Loucy (cell line): ENCODE results near the gene CLNK.

Source experiments
- H2AFZ ChIP-seq: fragments of 200-600 bp; sonication (generic); 2 replicates; pipeline ENCODE4 v1.6.0; 2016; ENCODE audit warnings: antibody characterized with exemption, mild to moderate bottlenecking, low read length, moderate library complexity
- H3F3A ChIP-seq: fragments of 200-600 bp; 2 replicates; pipeline ENCODE4 v1.6.0; 2016; ENCODE audit warnings: antibody characterized with exemption, low read depth, mild to moderate bottlenecking
- H3K27me3 ChIP-seq: fragments of 200-600 bp; sonication (generic); 2 replicates; pipeline ENCODE4 v1.6.1; 2014; ENCODE audit warnings: low read length, mild to moderate bottlenecking; ENCODE audit not compliant: insufficient read depth, poor library complexity, severe bottlenecking
- H3K36me3 ChIP-seq: fragments of 200-600 bp; sonication (generic); 2 replicates; pipeline ENCODE4 v1.6.1; 2016; ENCODE audit warnings: low read length; ENCODE audit not compliant: insufficient read depth
- H3K4me1 ChIP-seq: fragments of 200-600 bp; sonication (generic); 2 replicates; pipeline ENCODE4 v1.5.1; 2014; ENCODE audit warnings: low read length, mild to moderate bottlenecking; ENCODE audit not compliant: insufficient read depth, poor library complexity, severe bottlenecking
- H3K4me2 ChIP-seq: fragments of 200-600 bp; sonication (generic); 2 replicates; pipeline ENCODE4 v1.6.0; 2014; ENCODE audit warnings: antibody characterized with exemption, low read length, low read depth, mild to moderate bottlenecking; ENCODE audit not compliant: poor library complexity, severe bottlenecking
- H3K4me3 ChIP-seq: fragments of 200-600 bp; sonication (generic); 2 replicates; pipeline ENCODE4 v1.5.1; 2014; ENCODE audit warnings: low read length, mild to moderate bottlenecking, mixed read lengths; ENCODE audit not compliant: poor library complexity, severe bottlenecking
- H3K79me2 ChIP-seq: fragments of 200-600 bp; sonication (generic); 2 replicates; pipeline ENCODE4 v1.6.1; 2014; ENCODE audit warnings: low read length; ENCODE audit not compliant: insufficient read depth
- H3K9ac ChIP-seq: fragments of 200-600 bp; sonication (generic); 2 replicates; pipeline ENCODE4 v1.6.0; 2014; ENCODE audit warnings: mild to moderate bottlenecking, low read depth, low read length, moderate library complexity; ENCODE audit not compliant: poor library complexity, severe bottlenecking
- H3K9me2 ChIP-seq: fragments of 200-600 bp; sonication (generic); replicated peaks from 2 replicates; pipeline ENCODE4 v1.6.1; 2016; ENCODE audit warnings: low read depth, low read length, mixed read lengths
- H3K9me3 ChIP-seq: fragments of 200-600 bp; sonication (generic); 2 replicates; pipeline ENCODE4 v1.6.1; 2014; ENCODE audit warnings: mild to moderate bottlenecking, antibody characterized with exemption, low read length, low read depth; ENCODE audit not compliant: insufficient read depth
- H4K20me1 ChIP-seq: fragments of 200-600 bp; sonication (generic); 2 replicates; pipeline ENCODE4 v1.6.0; 2014; ENCODE audit warnings: antibody characterized with exemption, low read length, mild to moderate bottlenecking; ENCODE audit not compliant: insufficient read depth, poor library complexity, severe bottlenecking
- CTCF ChIP-seq: fragments of 200-600 bp; sonication (generic); conservative IDR thresholded peaks from 2 replicates; pipeline ENCODE4 v1.5.1; 2014; ENCODE audit warnings: mild to moderate bottlenecking, antibody characterized with exemption, low read length
- EZH2phosphoT487 ChIP-seq: fragments of 200-600 bp; IDR thresholded peaks from 2 replicates; pipeline ENCODE4 v1.6.1; 2018; ENCODE audit warnings: antibody characterized with exemption, mild to moderate bottlenecking, moderate library complexity, borderline replicate concordance

Gene CLNK

GRCh38 chr4:10470505-10470904, 214.1 kb downstream of the CLNK start:
- no peaks in the 10 kb centered on the region for H3F3A ChIP-seq
- no peak overlapping the region for H3K4me3 ChIP-seq
- no peaks in the 10 kb centered on the region for H3K9me3 ChIP-seq
- H3K27me3 ChIP-seq = no peaks in the 10 kb centered on the region
- no peak overlapping the region for H3K4me2 ChIP-seq
- no peaks in the 10 kb centered on the region for H3K79me2 ChIP-seq
- TF ChIP-seq EZH2phosphoT487 (no peak), CTCF (no peak)
- H3K4me1 ChIP-seq = peaks cover 8% of the 10 kb centered on the region
- H3K36me3 ChIP-seq = no peaks in the 10 kb centered on the region
- H2AFZ ChIP-seq = no peak overlapping the region
- no peaks in the 10 kb centered on the region for H4K20me1 ChIP-seq
- no peaks in the 10 kb centered on the region for H3K9me2 ChIP-seq
- no peak overlapping the region for H3K9ac ChIP-seq

- TF ChIP-seq CTCF = no peak
- no peak for TF ChIP-seq EZH2phosphoT487
- Histone ChIP-seq H3F3A (no peaks in the 10 kb centered on the region), H2AFZ (no peak overlapping the region), H3K4me2 (no peak overlapping the region), H3K36me3 (no peaks in the 10 kb centered on the region), H3K9me3 (no peaks in the 10 kb centered on the region), H3K27me3 (no peaks in the 10 kb centered on the region), H3K9me2 (no peaks in the 10 kb centered on the region), H3K4me1 (no peaks in the 10 kb centered on the region), H3K79me2 (no peaks in the 10 kb centered on the region), H3K9ac (no peak overlapping the region), H3K4me3 (no peak overlapping the region), H4K20me1 (no peaks in the 10 kb centered on the region)
These were observed 218.4 kb downstream of the CLNK start for GRCh38 chr4:10466161-10466560.

GRCh38 chr4:10462876-10463275, 221.7 kb downstream of the CLNK start:
- Histone ChIP-seq H3F3A (no peaks in the 10 kb centered on the region), H3K9me3 (no peaks in the 10 kb centered on the region), H4K20me1 (no peaks in the 10 kb centered on the region), H3K4me3 (no peak overlapping the region), H3K4me2 (no peak overlapping the region), H3K79me2 (no peaks in the 10 kb centered on the region), H3K36me3 (no peaks in the 10 kb centered on the region), H3K27me3 (no peaks in the 10 kb centered on the region), H3K9me2 (no peaks in the 10 kb centered on the region), H3K9ac (no peak overlapping the region), H2AFZ (no peak overlapping the region), H3K4me1 (peaks cover 1% of the 10 kb centered on the region)
- TF ChIP-seq EZH2phosphoT487 = no peak
- no peak for TF ChIP-seq CTCF
